Sigmoid colon (tissue), 7 donors: ENCODE measurements around the gene SMAP1. TPM values are rescaled to one million over a fixed set of nuclear protein-coding genes. Genes with fewer than 3 reads are reported as not detected.

Source experiments
- DNase-seq: peaks from one replicate; pipeline ENCODE4 v3.0.0-alpha.2; 2019
- H3K27ac ChIP-seq, 4 donors: fragments of 200-600 bp; sonication (generic); one replicate each; pipeline ENCODE4 v1.5.1; 2016 to 2019; ENCODE audit warnings: mild to moderate bottlenecking in 1 of 4
- H3K27me3 ChIP-seq, 3 donors: fragments of 200-600 bp; sonication (generic); one replicate each; pipeline ENCODE4 v1.5.1; 2019; ENCODE audit warnings: mild to moderate bottlenecking in 1 of 3
- H3K36me3 ChIP-seq, 4 donors: fragments of 200-600 bp; sonication (generic); one replicate each; pipeline ENCODE4 v1.5.1; 2016 to 2019
- H3K4me1 ChIP-seq, 4 donors: fragments of 200-600 bp; sonication (generic); one replicate each; pipeline ENCODE4 v1.5.1; 2017 to 2019
- H3K4me3 ChIP-seq, 4 donors: fragments of 200-600 bp; sonication (generic); one replicate each; pipeline ENCODE4 v1.5.1; 2017 to 2019; ENCODE audit warnings: mild to moderate bottlenecking in 2 of 4, moderate library complexity in 1 of 4
- H3K9me3 ChIP-seq, 4 donors: fragments of 200-600 bp in 3 of 4; sonication (generic) in 3 of 4; one replicate each; pipeline versions ENCODE4 v1.5.1 to v1.6.1; 2013 to 2019
- CTCF ChIP-seq, 4 experiments: fragments of 450-650 bp in 3 of 4; fragments of 200-600 bp in 1 of 4; IDR thresholded peaks; one replicate each; pipeline ENCODE4 v1.5.1; 2016 to 2019; ENCODE audit warnings: antibody characterized with exemption in 4 of 4, mild to moderate bottlenecking in 3 of 4, moderate library complexity in 2 of 4
- EP300 ChIP-seq, 4 donors: sonication (generic); formaldehyde crosslinking; IDR thresholded peaks; one replicate each; pipeline ENCODE4 v1.6.1; 2017; ENCODE audit warnings: antibody characterized with exemption in 4 of 4
- POLR2A ChIP-seq, 2 donors: fragments of 450-650 bp; IDR thresholded peaks; one replicate each; pipeline ENCODE4 v1.6.1; 2016; ENCODE audit warnings: antibody characterized with exemption in 2 of 2, mild to moderate bottlenecking in 2 of 2, moderate library complexity in 2 of 2
- POLR2AphosphoS5 ChIP-seq, 4 donors: sonication (generic); formaldehyde crosslinking; IDR thresholded peaks; one replicate each; pipeline ENCODE4 v1.6.1; 2017; ENCODE audit warnings: antibody characterized with exemption in 4 of 4
- WGBS, 2 donors: extraction: QIAGEN DNeasy Blood & Tissue Kit; methylation state at CpG; one replicate each; pipeline ENCODE4 v1.1.7; 2013; 5-methylcytosine and 5-hydroxymethylcytosine counted together
- intact Hi-C: fragments of 100-400 bp; cut with DNase I; formaldehyde crosslinking; loops from one replicate; pipeline ENCODE4 v1.15.1; 2023
- polyA plus RNA-seq, 3 donors: library from polyadenylated mRNA; stranded (reverse); fragments of 200-250 nt; gene quantifications; one replicate each; pipeline ENCODE4 v1.2.3, GENCODE V29; 2013
- total RNA-seq, 4 donors: library from RNA; depleted of rRNA; stranded (reverse); fragments of >200 nt; gene quantifications; one replicate each; pipeline ENCODE4 v1.1.0, GENCODE V29; 2016
- donor health status: healthy with polysubstance abuse.
- donor health status: Bipolar disorder and iron deficiency.
- donor health status: healthy.

The SMAP1 gene
- total and polyA plus RNA-seq, 7 donors: 19.7 to 41.4 (median 26.7) TPM

DNA sequence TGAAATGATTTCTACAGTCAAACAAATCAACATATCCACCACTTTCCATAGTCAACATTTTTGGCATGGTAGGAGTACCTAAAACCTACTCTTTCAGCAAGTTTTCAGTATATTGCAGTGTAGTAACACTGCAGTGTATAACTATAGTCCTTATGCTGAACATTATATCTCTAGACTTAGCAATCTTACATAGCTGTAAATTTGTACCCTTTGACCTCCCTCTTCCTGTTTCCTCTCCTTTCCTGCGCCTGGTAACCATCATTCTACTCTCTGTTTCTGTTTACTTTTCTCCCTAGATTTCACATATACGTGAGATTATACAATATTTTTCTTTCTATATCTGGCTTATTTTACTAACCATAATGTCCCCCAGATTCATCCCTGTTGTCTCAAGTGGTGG is 40.2 kb downstream of the SMAP1 start:
- Histone ChIP-seq H3K36me3 (no peaks in the 10 kb centered on the region), H3K4me1 (peaks cover 0 to 11% (median 0%) of the 10 kb centered on the region in 4 donors), H3K4me3 (no peak overlapping the region), H3K27me3 (no peaks in the 10 kb centered on the region), H3K27ac (no peak overlapping the region), H3K9me3 (no peaks in the 10 kb centered on the region)
- intact Hi-C loops: loop anchor here (10.0 kb wide), 1 partner anchor 247 kb away; the partner anchor contains the start of gene B3GAT2
- DNase-seq: no peak
- no peak for TF ChIP-seq POLR2AphosphoS5 (IDR thresholded peaks at IDR 0.05)
- WGBS, 2 donors: 25 to 67% methylated on average over 2 of the region's 2 CpGs

- TF ChIP-seq POLR2AphosphoS5 (IDR thresholded peaks at IDR 0.05) (no peak), EP300 (IDR thresholded peaks at IDR 0.05) (no peak)
- intact Hi-C loops: loop anchor here (10.0 kb wide), 1 partner anchor 246 kb away; the partner anchor contains the start of gene B3GAT2
- DNase-seq: no peak
- H3K4me3 ChIP-seq: no peak overlapping the region
- H3K4me1 ChIP-seq: peaks cover 0 to 11% (median 0%) of the 10 kb centered on the region in 4 donors
- no peak overlapping the region for H3K27ac ChIP-seq
- no peaks in the 10 kb centered on the region for H3K27me3 ChIP-seq
- no peaks in the 10 kb centered on the region for H3K36me3 ChIP-seq
- H3K9me3 ChIP-seq: no peaks in the 10 kb centered on the region
- 78 to 92% methylated on average over 2 of the region's 2 CpGs for WGBS, 2 donors
Observed at GRCh38 chr6:70708448-70708847, 40.8 kb downstream of the SMAP1 start.

GRCh38 chr6:70709826-70710225 is 42.1 kb downstream of the SMAP1 start:
- Histone ChIP-seq H3K36me3 (no peaks in the 10 kb centered on the region), H3K27me3 (no peaks in the 10 kb centered on the region), H3K27ac (no peak overlapping the region), H3K4me3 (no peak overlapping the region), H3K9me3 (peaks cover 0 to 4% (median 2%) of the 10 kb centered on the region in 4 donors), H3K4me1 (peaks cover 0 to 7% (median 0%) of the 10 kb centered on the region in 4 donors)
- no peak for DNase-seq
- intact Hi-C loops: loop anchor here (10.0 kb wide), 1 partner anchor 245 kb away; the partner anchor contains the start of gene B3GAT2
- no peak for TF ChIP-seq POLR2A (IDR thresholded peaks at IDR 0.05)
- TF ChIP-seq EP300 (IDR thresholded peaks at IDR 0.05): no peak
- no peak for TF ChIP-seq CTCF (IDR thresholded peaks at IDR 0.05)
- TF ChIP-seq POLR2AphosphoS5 (IDR thresholded peaks at IDR 0.05): no peak
- whole genome bisulfite sequencing, 2 donors: 30 to 74% methylated on average over 3 of the region's 3 CpGs

DNA sequence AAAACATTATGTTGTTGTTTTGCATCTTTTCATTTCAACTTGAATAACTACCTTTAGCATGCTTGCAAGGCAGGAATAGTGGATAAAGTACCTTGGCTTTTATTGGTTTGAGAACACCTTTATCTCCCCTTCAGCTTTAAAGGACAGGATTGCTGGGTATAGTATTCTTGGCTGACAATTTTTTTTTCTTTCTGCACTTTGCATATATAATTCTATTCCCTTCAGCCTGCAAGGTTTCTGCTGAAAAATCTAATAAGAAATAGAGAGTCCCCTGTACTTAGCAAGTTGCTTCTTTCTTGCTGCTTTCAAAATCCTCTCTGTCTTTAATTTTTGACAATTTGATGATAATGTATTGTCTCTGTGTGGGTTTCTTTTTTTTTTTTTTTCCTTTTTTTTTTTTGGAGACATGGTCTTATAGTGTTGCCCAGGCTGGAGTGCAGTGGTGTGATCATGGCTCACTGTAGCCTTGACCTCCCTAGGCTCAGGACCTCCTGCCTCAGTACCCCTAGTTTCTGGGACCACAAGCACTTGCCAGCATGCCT is 47.1 kb downstream of the SMAP1 start:
- H3K27me3 ChIP-seq: no peaks in the 10 kb centered on the region
- TF ChIP-seq EP300 (IDR thresholded peaks at IDR 0.05): no peak
- no peak for TF ChIP-seq POLR2AphosphoS5 (IDR thresholded peaks at IDR 0.05)
- TF ChIP-seq CTCF (IDR thresholded peaks at IDR 0.05): no peak
- TF ChIP-seq POLR2A (IDR thresholded peaks at IDR 0.05): no peak
- no peak overlapping the region for H3K27ac ChIP-seq
- no peaks in the 10 kb centered on the region for H3K36me3 ChIP-seq
- peaks cover 0 to 7% (median 5%) of the 10 kb centered on the region in 4 donors for H3K9me3 ChIP-seq
- intact Hi-C loops: no loop called here
- no peaks in the 10 kb centered on the region for H3K4me1 ChIP-seq
- DNase-seq: no peak
- H3K4me3 ChIP-seq: no peak overlapping the region

GRCh38 chr6:70717038-70717801 is 49.5 kb downstream of the SMAP1 start:
- no peaks in the 10 kb centered on the region for H3K36me3 ChIP-seq
- TF ChIP-seq EP300 (IDR thresholded peaks at IDR 0.05): no peak
- TF ChIP-seq CTCF (IDR thresholded peaks at IDR 0.05): no peak
- no peak for TF ChIP-seq POLR2AphosphoS5 (IDR thresholded peaks at IDR 0.05)
- no peak for TF ChIP-seq POLR2A (IDR thresholded peaks at IDR 0.05)
- DNase-seq: no peak
- H3K4me3 ChIP-seq: no peak overlapping the region
- H3K9me3 ChIP-seq: peaks cover 0 to 7% (median 5%) of the 10 kb centered on the region in 4 donors
- H3K27ac ChIP-seq: no peak overlapping the region
- 75 to 86% methylated on average over 5 of the region's 5 CpGs for WGBS, 2 donors
- intact Hi-C loops: no loop called here
- no peaks in the 10 kb centered on the region for H3K4me1 ChIP-seq
- H3K27me3 ChIP-seq: no peaks in the 10 kb centered on the region
